Transverse colon (tissue), 4 donors: ENCODE data around the gene PARVA. TPM values are rescaled to one million over a fixed set of nuclear protein-coding genes. Genes with fewer than 3 reads are reported as not detected.
A peak's percentile ranks its signal among the peaks of the same experiment; 100 is the strongest.

Source experiments
- DNase-seq: peaks from one replicate; pipeline ENCODE4 v3.0.0-alpha.2; 2019
- H3K27ac ChIP-seq, 4 donors: fragments of 200-600 bp; sonication (generic); 2 replicates each; pipeline ENCODE4 v1.5.1; 2016 to 2018; ENCODE audit warnings: inconsistent platforms in 4 of 4
- H3K27me3 ChIP-seq: fragments of 200-600 bp; sonication (generic); 2 replicates; pipeline ENCODE4 v1.5.1; 2017; ENCODE audit warnings: inconsistent platforms
- H3K36me3 ChIP-seq, 4 donors: fragments of 200-600 bp; sonication (generic); 2 replicates each; pipeline ENCODE4 v1.5.1; 2017 to 2019; ENCODE audit warnings: inconsistent platforms in 4 of 4
- H3K4me1 ChIP-seq, 4 donors: fragments of 200-600 bp; sonication (generic); 2 replicates each; pipeline ENCODE4 v1.5.1; 2017 to 2020; ENCODE audit warnings: inconsistent platforms in 4 of 4
- H3K4me3 ChIP-seq, 4 donors: fragments of 200-600 bp; sonication (generic); 1 replicate in 1 of 4; 2 replicates in 3 of 4; pipeline versions ENCODE4 v1.5.1 to v1.6.1; 2017 to 2019; ENCODE audit warnings: inconsistent platforms in 4 of 4
- H3K9me3 ChIP-seq, 2 donors: fragments of 200-600 bp; sonication (generic); 2 replicates each; pipeline ENCODE4 v1.5.1; 2017 to 2019; ENCODE audit warnings: inconsistent platforms in 2 of 2
- CTCF ChIP-seq, 5 experiments: fragments of 200-600 bp in 3 of 5; fragments of 450-650 bp in 2 of 5; sonication (generic) in 3 of 5; IDR thresholded peaks; 1 replicate in 2 of 5; 2 replicates in 3 of 5; pipeline ENCODE4 v1.5.1; 2016 to 2017; ENCODE audit warnings: antibody characterized with exemption in 5 of 5, inconsistent platforms in 3 of 5, mild to moderate bottlenecking in 2 of 5, moderate library complexity in 1 of 5
- EP300 ChIP-seq: sonication (generic); formaldehyde crosslinking; IDR thresholded peaks from one replicate; pipeline ENCODE4 v1.6.1; 2017; ENCODE audit warnings: antibody characterized with exemption, low read depth
- POLR2A ChIP-seq: fragments of 450-650 bp; IDR thresholded peaks from one replicate; pipeline ENCODE4 v1.6.1; 2016; ENCODE audit warnings: antibody characterized with exemption, mild to moderate bottlenecking, moderate library complexity
- POLR2AphosphoS5 ChIP-seq, 3 donors: sonication (generic); formaldehyde crosslinking; IDR thresholded peaks; one replicate each; pipeline ENCODE4 v1.6.1; 2016; ENCODE audit warnings: antibody characterized with exemption in 3 of 3
- WGBS, 2 donors: methylation state at CpG; one replicate each; pipeline ENCODE4 v1.1.5; 2018; ENCODE audit warnings: low coverage in 1 of 2; 5-methylcytosine and 5-hydroxymethylcytosine counted together
- in situ Hi-C, 4 donors: fragments of 200-750 bp; cut with MboI; loops; one replicate each; pipeline versions ENCODE4 v1.15.0 to v1.15.1; 2017; ENCODE audit warnings: low sequenced_read_pairs in 3 of 4, low pct_ligation_motif_present in 1 of 4, low pct_unique_long_range_greater_than_20kb in 1 of 4
- intact Hi-C: fragments of 100-400 bp; cut with DNase I; formaldehyde crosslinking; loops from one replicate; pipeline ENCODE4 v1.15.1; 2023; ENCODE audit warnings: low total_unique reads
- total RNA-seq, 4 donors: library from RNA; depleted of rRNA; stranded (reverse); fragments of >200 nt; gene quantifications; one replicate each; pipeline ENCODE4 v1.1.0, GENCODE V29; 2016

The PARVA gene
- total RNA-seq, 4 donors from 2014 or later: 34.3 to 82.0 (median 45.1) TPM

GRCh38 chr11:12397931-12398334 lies 20.6 kb downstream of the PARVA start:
- H3K4me3 ChIP-seq: no peak overlapping the region
- H3K27me3 ChIP-seq: no peaks in the 10 kb centered on the region
- intact Hi-C loops: loop anchor here (5.0 kb wide), 1 partner anchor 279 kb away; no protein-coding TSS in a partner anchor
- DNase-seq: peak; percentile 50
- 41 to 64% methylated on average over 3 to 5 of the region's 5 CpGs for WGBS, 2 donors
- in situ Hi-C loops: no loop called here
- H3K4me1 ChIP-seq: peaks cover 2 to 17% (median 6%) of the 10 kb centered on the region in 4 donors
- no peak for TF ChIP-seq CTCF (IDR thresholded peaks at IDR 0.05)
- TF ChIP-seq POLR2A: no peak
- peak; percentile 76 to 82 (median 80) for TF ChIP-seq POLR2AphosphoS5 (IDR thresholded peaks at IDR 0.05)
- TF ChIP-seq EP300: peak; percentile 65
- no peaks in the 10 kb centered on the region for H3K36me3 ChIP-seq
- peak overlapping the region; percentile 71 to 99 (median 84) for H3K27ac ChIP-seq
- H3K9me3 ChIP-seq: peaks cover 0 to 3% of the 10 kb centered on the region in 2 donors

- no peaks in the 10 kb centered on the region for H3K27me3 ChIP-seq
- TF ChIP-seq POLR2AphosphoS5 (IDR thresholded peaks at IDR 0.05): no peak
- peak overlapping the region; percentile 71 to 99 (median 84) for H3K27ac ChIP-seq
- no peak for DNase-seq
- peaks cover 9 to 30% (median 11%) of the 10 kb centered on the region in 4 donors for H3K4me1 ChIP-seq
- intact Hi-C loops: loop anchor here (5.0 kb wide), 1 partner anchor 278 kb away; no protein-coding TSS in a partner anchor
- no peak overlapping the region for H3K4me3 ChIP-seq
- in situ Hi-C loops: no loop called here
- no peaks in the 10 kb centered on the region for H3K36me3 ChIP-seq
- no peaks in the 10 kb centered on the region for H3K9me3 ChIP-seq
These were observed 22.0 kb downstream of the PARVA start for GRCh38 chr11:12399355-12399754.

GRCh38 chr11:12402025-12402424 lies 24.7 kb downstream of the PARVA start:
- H3K36me3 ChIP-seq: no peaks in the 10 kb centered on the region
- H3K4me1 ChIP-seq: peaks cover 9 to 33% (median 13%) of the 10 kb centered on the region in 4 donors
- in situ Hi-C loops (loop anchor here in 1 of 4 donors (25.0 kb wide), 1 partner anchor 485 kb away; no protein-coding TSS in a partner anchor), intact Hi-C loops (loop anchor here (10.0 kb wide), 1 partner anchor 53 kb away; no protein-coding TSS in a partner anchor)
- H3K4me3 ChIP-seq: no peak overlapping the region
- DNase-seq: no peak
- no peaks in the 10 kb centered on the region for H3K27me3 ChIP-seq
- H3K27ac ChIP-seq: peak overlapping the region; percentile 71 to 99 (median 84)
- WGBS, 2 donors: 62 to 74% methylated on average over 4 of the region's 4 CpGs
- no peaks in the 10 kb centered on the region for H3K9me3 ChIP-seq
- TF ChIP-seq CTCF (IDR thresholded peaks at IDR 0.05): no peak
- no peak for TF ChIP-seq POLR2AphosphoS5 (IDR thresholded peaks at IDR 0.05)
- TF ChIP-seq POLR2A: no peak
- no peak for TF ChIP-seq EP300

- Histone ChIP-seq H3K9me3 (no peaks in the 10 kb centered on the region), H3K36me3 (no peaks in the 10 kb centered on the region), H3K27me3 (no peaks in the 10 kb centered on the region), H3K27ac (peak overlapping the region; percentile 71 to 99 (median 84)), H3K4me1 (peaks cover 3 to 29% (median 11%) of the 10 kb centered on the region in 4 donors), H3K4me3 (no peak overlapping the region)
- 71 to 74% methylated on average over 8 of the region's 8 CpGs for WGBS, 2 donors
- in situ Hi-C loops: loop anchor here in 1 of 4 donors (25.0 kb wide), 1 partner anchor 485 kb away; no protein-coding TSS in a partner anchor
- no peak for DNase-seq
- TF ChIP-seq POLR2A (no peak), EP300 (peak; percentile 93), POLR2AphosphoS5 (IDR thresholded peaks at IDR 0.05) (peak; percentile 40 to 84 (median 43))
- intact Hi-C loops: loop anchor here (10.0 kb wide), 1 partner anchor 52 kb away; no protein-coding TSS in a partner anchor
These were observed 25.3 kb downstream of the PARVA start for GRCh38 chr11:12402691-12403120.

GRCh38 chr11:12403122-12403996 lies 26.0 kb downstream of the PARVA start:
- in situ Hi-C loops: loop anchor here in 1 of 4 donors (25.0 kb wide), 1 partner anchor 484 kb away; no protein-coding TSS in a partner anchor
- no peak overlapping the region for H3K4me3 ChIP-seq
- H3K27ac ChIP-seq: peak overlapping the region; percentile 71 to 99 (median 84)
- no peaks in the 10 kb centered on the region for H3K36me3 ChIP-seq
- intact Hi-C loops: loop anchor here (10.0 kb wide), 1 partner anchor 51 kb away; no protein-coding TSS in a partner anchor
- no peaks in the 10 kb centered on the region for H3K9me3 ChIP-seq
- peaks cover 3 to 29% (median 10%) of the 10 kb centered on the region in 4 donors for H3K4me1 ChIP-seq
- TF ChIP-seq POLR2AphosphoS5 (IDR thresholded peaks at IDR 0.05) (no peak), POLR2A (no peak), CTCF (IDR thresholded peaks at IDR 0.05) (no peak), EP300 (no peak)
- H3K27me3 ChIP-seq: no peaks in the 10 kb centered on the region
- WGBS, 2 donors: 67 to 89% methylated on average over 1 to 3 of the region's 3 CpGs
- no peak for DNase-seq
